HEK293 (cell line): ENCODE measurements around the gene NELL2.

Source experiments
- CTCF ChIA-PET: fragments of 350-600 bp; formaldehyde crosslinking; extraction: SDS; loops from one replicate; lab custom pipeline; 2021; ENCODE audit warnings: antibody characterized with exemption; lab: Yijun Ruan, JAX
- POLR2A ChIA-PET: fragments of 300-600 bp; formaldehyde crosslinking; extraction: SDS; loops from one replicate; lab custom pipeline; 2020; ENCODE audit warnings: antibody characterized with exemption, inconsistent platforms; lab: Yijun Ruan, JAX
- H3K27ac ChIP-seq: fragments of 200-500 bp; sonication (Bioruptor generic); 2 replicates; pipeline ENCODE4 v1.5.1; 2014; ENCODE audit warnings: low read depth, low read length, control low read depth, inconsistent platforms; ENCODE audit errors: extremely low read depth
- H3K36me3 ChIP-seq, 2 experiments: fragments of 200-500 bp in 1 of 2; sonication (Bioruptor generic) in 1 of 2; 1 replicate in 1 of 2; 2 replicates in 1 of 2; pipeline ENCODE4 v1.5.1; 2014 to 2017; ENCODE audit warnings: inconsistent platforms in 2 of 2, low read length in 2 of 2; ENCODE audit not compliant: control insufficient read depth in 2 of 2, insufficient read depth in 1 of 2
- H3K4me1 ChIP-seq: fragments of 200-500 bp; sonication (Bioruptor generic); 2 replicates; pipeline ENCODE4 v1.5.1; 2014; ENCODE audit warnings: mild to moderate bottlenecking, low read length, inconsistent platforms; ENCODE audit not compliant: control insufficient read depth, insufficient read depth
- H3K4me3 ChIP-seq: 2 replicates; pipeline ENCODE4 v1.5.1; 2011; ENCODE audit warnings: low read depth, mild to moderate bottlenecking, control low read depth, low read length, moderate library complexity
- H3K9me3 ChIP-seq: fragments of 200-500 bp; sonication (Bioruptor generic); 2 replicates; pipeline ENCODE4 v1.5.1; 2014; ENCODE audit warnings: low read depth, low read length, inconsistent platforms; ENCODE audit not compliant: control insufficient read depth, insufficient read depth
- ATF2 ChIP-seq: fragments of 450-650 bp; formaldehyde crosslinking; IDR thresholded peaks from 2 replicates; pipeline ENCODE4 v1.5.1; 2016; ENCODE audit warnings: missing biosample characterization, missing genetic modification characterization, low read depth
- EGR2 ChIP-seq: fragments of 450-650 bp; formaldehyde crosslinking; IDR thresholded peaks from 2 replicates; pipeline ENCODE4 v1.5.1; 2016; ENCODE audit warnings: low read depth, missing biosample characterization, missing genetic modification characterization
- GLI4 ChIP-seq: fragments of 450-650 bp; formaldehyde crosslinking; IDR thresholded peaks from 2 replicates; pipeline ENCODE4 v1.5.1; 2016; ENCODE audit warnings: missing biosample characterization, missing genetic modification characterization
- GLIS1 ChIP-seq: fragments of 450-650 bp; formaldehyde crosslinking; IDR thresholded peaks from 2 replicates; pipeline ENCODE4 v1.5.1; 2016; ENCODE audit warnings: missing biosample characterization, missing genetic modification characterization
- INSM2 ChIP-seq: fragments of 450-650 bp; formaldehyde crosslinking; IDR thresholded peaks from 2 replicates; pipeline ENCODE4 v1.5.1; 2016; ENCODE audit warnings: missing biosample characterization, missing genetic modification characterization
- PBX3 ChIP-seq: sonication (generic); formaldehyde crosslinking; IDR thresholded peaks from 2 replicates; pipeline ENCODE4 v1.8.1; 2022; ENCODE audit warnings: mild to moderate bottlenecking, moderate library complexity, missing genetic modification reagents
- PRDM2 ChIP-seq: fragments of 450-650 bp; formaldehyde crosslinking; IDR thresholded peaks from 2 replicates; pipeline ENCODE4 v1.5.1; 2016; ENCODE audit warnings: missing biosample characterization, missing genetic modification characterization, borderline replicate concordance
- REST ChIP-seq: fragments of 450-650 bp; formaldehyde crosslinking; IDR thresholded peaks from 2 replicates; pipeline ENCODE4 v1.5.1; 2016; ENCODE audit warnings: missing biosample characterization, missing genetic modification characterization
- ZBTB11 ChIP-seq: fragments of 450-650 bp; formaldehyde crosslinking; conservative IDR thresholded peaks from 2 replicates; pipeline ENCODE4 v1.5.1; 2016; ENCODE audit warnings: low read depth, missing biosample characterization, missing genetic modification characterization
- ZFP37 ChIP-seq: fragments of 450-650 bp; formaldehyde crosslinking; IDR thresholded peaks from 2 replicates; pipeline ENCODE4 v1.5.1; 2016; ENCODE audit warnings: missing biosample characterization, missing genetic modification characterization
- ZNF138 ChIP-seq: fragments of 450-650 bp; formaldehyde crosslinking; IDR thresholded peaks from 2 replicates; pipeline ENCODE4 v1.5.1; 2016; ENCODE audit warnings: missing biosample characterization, missing genetic modification characterization, borderline replicate concordance
- ZNF16 ChIP-seq: fragments of 450-650 bp; formaldehyde crosslinking; IDR thresholded peaks from 2 replicates; pipeline ENCODE4 v1.5.1; 2016; ENCODE audit warnings: low read depth, missing biosample characterization, missing genetic modification characterization
- ZNF354C ChIP-seq: fragments of 450-650 bp; formaldehyde crosslinking; IDR thresholded peaks from 2 replicates; pipeline ENCODE4 v1.5.1; 2016; ENCODE audit warnings: missing biosample characterization, missing genetic modification characterization, low read depth, borderline replicate concordance
- ZNF394 ChIP-seq: fragments of 450-650 bp; formaldehyde crosslinking; IDR thresholded peaks from 2 replicates; pipeline ENCODE4 v1.5.1; 2016; ENCODE audit warnings: missing biosample characterization, missing genetic modification characterization, mild to moderate bottlenecking, moderate library complexity, borderline replicate concordance
- ZNF416 ChIP-seq: fragments of 450-650 bp; formaldehyde crosslinking; IDR thresholded peaks from 2 replicates; pipeline ENCODE4 v1.5.1; 2016; ENCODE audit warnings: missing biosample characterization, missing genetic modification characterization
- ZNF561 ChIP-seq: fragments of 450-650 bp; IDR thresholded peaks from 2 replicates; pipeline ENCODE4 v1.5.1; 2018; ENCODE audit warnings: missing biosample characterization, missing genetic modification characterization, borderline replicate concordance
- ZNF624 ChIP-seq: fragments of 450-650 bp; formaldehyde crosslinking; IDR thresholded peaks from 2 replicates; pipeline ENCODE4 v1.5.1; 2017; ENCODE audit warnings: missing biosample characterization, missing genetic modification characterization
- ZNF629 ChIP-seq: fragments of 450-650 bp; formaldehyde crosslinking; IDR thresholded peaks from 2 replicates; pipeline ENCODE4 v1.5.1; 2017; ENCODE audit warnings: missing biosample characterization, missing genetic modification characterization

The NELL2 gene

GRCh38 chr12:44546060-44546459 is 330.1 kb downstream of the NELL2 start:
- Histone ChIP-seq H3K4me3 (no peak overlapping the region), H3K4me1 (no peaks in the 10 kb centered on the region), H3K9me3 (no peaks in the 10 kb centered on the region), H3K27ac (no peak overlapping the region), H3K36me3 (no peaks in the 10 kb centered on the region)
- ChIA-PET CTCF (no interaction called here), POLR2A (no interaction called here)
- TF ChIP-seq ZFP37 (tag by site-specific recombination), result no peak
- TF ChIP-seq ZNF138 (tag by site-specific recombination), result no peak
- TF ChIP-seq ATF2 (tag by site-specific recombination), result no peak
- no peak for TF ChIP-seq ZNF394
- no peak for TF ChIP-seq ZBTB11 (tag by site-specific recombination)
- no peak for TF ChIP-seq GLI4 (tag by site-specific recombination)
- no peak for TF ChIP-seq ZNF416 (tag by site-specific recombination)
- no peak for TF ChIP-seq ZNF16 (tag by site-specific recombination)
- no peak for TF ChIP-seq PRDM2 (tag by site-specific recombination)
- no peak for TF ChIP-seq ZNF629 (tag by site-specific recombination)
- no peak for TF ChIP-seq INSM2 (tag by site-specific recombination)
- TF ChIP-seq EGR2 (tag by site-specific recombination), result no peak
- no peak for TF ChIP-seq REST (tag by site-specific recombination)
- no peak for TF ChIP-seq ZNF624 (tag by site-specific recombination)
- TF ChIP-seq ZNF561 (tag by site-specific recombination), result no peak
- TF ChIP-seq ZNF354C (tag by site-specific recombination), result no peak
- TF ChIP-seq PBX3 (CRISPR knock-in tag), result no peak
- TF ChIP-seq GLIS1 (tag by site-specific recombination), result no peak
